Glomerular visceral epithelial cell (primary cell): ENCODE data around the gene PCDHGA11.
"Not testable (repeated sequence)": the region's sequence is repeated elsewhere in the genome, so short reads cannot be mapped to it uniquely, and the experiment has no call there.

Source experiments
- DNase-seq: peaks from one replicate; pipeline ENCODE4 v3.0.0-alpha.2; 2016; ENCODE audit errors: extremely low spot score

Gene PCDHGA11

GRCh38 chr5:141398608-141399007 is 22.2 kb upstream of the PCDHGA11 start:
- no peak for DNase-seq

- no peak for DNase-seq
Observed at GRCh38 chr5:141399555-141400258, 21.1 kb upstream of the PCDHGA11 start.

- DNase-seq: peak; percentile 23
Observed at GRCh38 chr5:141402553-141403243, 18.2 kb upstream of the PCDHGA11 start, which contains the start of gene PCDHGA9. PCDHGA9 (plus strand) TSS chr5:141402778; CDS start chr5:141402953, 175 bp downstream.

GRCh38 chr5:141403387-141403786 is 17.5 kb upstream of the PCDHGA11 start:
- no peak for DNase-seq

GRCh38 chr5:141407790-141408505 is 12.9 kb upstream of the PCDHGA11 start, which contains the start of gene PCDHGB6:
PCDHGB6 (plus strand) TSS chr5:141408021; CDS start chr5:141408203, 182 bp downstream.
- peak; percentile 71 for DNase-seq

- DNase-seq: no peak
Observed at GRCh38 chr5:141409598-141410306, 11.1 kb upstream of the PCDHGA11 start.

- no peak for DNase-seq
Observed at GRCh38 chr5:141411575-141411974, 9.3 kb upstream of the PCDHGA11 start.

GRCh38 chr5:141412854-141413539 is 7.9 kb upstream of the PCDHGA11 start, which contains the start of gene PCDHGA10:
PCDHGA10 (plus strand) TSS chr5:141412987; CDS start chr5:141413176, 189 bp downstream.
- DNase-seq: peak; percentile 59

- no peak for DNase-seq
Observed at GRCh38 chr5:141413540-141414069, 7.2 kb upstream of the PCDHGA11 start.

- DNase-seq: not testable (repeated sequence)
Observed at GRCh38 chr5:141414548-141415274, 6.1 kb upstream of the PCDHGA11 start.

- not testable (repeated sequence) for DNase-seq
Observed at GRCh38 chr5:141415275-141415618, 5.6 kb upstream of the PCDHGA11 start.

- not testable (repeated sequence) for DNase-seq
Observed at GRCh38 chr5:141417494-141418172, 3.2 kb upstream of the PCDHGA11 start, which contains the start of gene PCDHGB7. PCDHGB7 (plus strand) TSS chr5:141417677; CDS start chr5:141417860, 183 bp downstream.

GRCh38 chr5:141419074-141419880 is 1.6 kb upstream of the PCDHGA11 start:
- DNase-seq: no peak

- DNase-seq: no peak
Observed at GRCh38 chr5:141421489-141421855, 621 bp downstream of the PCDHGA11 start.

GRCh38 chr5:141422742-141423291 is 2.0 kb downstream of the PCDHGA11 start:
- DNase-seq: no peak

GRCh38 chr5:141427783-141428426 is 7.1 kb downstream of the PCDHGA11 start:
- no peak for DNase-seq

GRCh38 chr5:141430332-141431113 is 9.7 kb downstream of the PCDHGA11 start, which contains the start of gene PCDHGA12:
PCDHGA12 (plus strand) TSS chr5:141430507; CDS start chr5:141430760, 253 bp downstream.
- DNase-seq: peak; percentile 27
